GM21619 (cell line): ENCODE measurements around the gene AKT1.
"Not testable (repeated sequence)": the region's sequence is repeated elsewhere in the genome, so short reads cannot be mapped to it uniquely, and the experiment has no call there.

Source experiments
- ATAC-seq: cut with Tn5 transposase; IDR thresholded peaks from one replicate; pipeline ENCODE4 v1.9.1; 2021; ENCODE audit not compliant: unreplicated experiment

Gene AKT1

GRCh38 chr14:104794993-104795780 is at the start of gene AKT1:
Gene AKT1, minus strand, starts transcription at chr14:104795748. Its CDS starts 3,105 bp downstream, at chr14:104792643.
- ATAC-seq = peak; percentile 26

- ATAC-seq = no peak
Observed at GRCh38 chr14:104845033-104845666, 49.6 kb upstream of the AKT1 start.

GRCh38 chr14:104844306-104845032 is 48.9 kb upstream of the AKT1 start:
- ATAC-seq = no peak

- no peak for ATAC-seq
Observed at GRCh38 chr14:104843442-104844305, 48.1 kb upstream of the AKT1 start.

- no peak for ATAC-seq
Observed at GRCh38 chr14:104843006-104843405, 47.5 kb upstream of the AKT1 start.

- ATAC-seq = no peak
Observed at GRCh38 chr14:104841730-104842129, 46.2 kb upstream of the AKT1 start.

- not testable (repeated sequence) for ATAC-seq
Observed at GRCh38 chr14:104836171-104836935, 40.8 kb upstream of the AKT1 start.

- ATAC-seq = no peak
Observed at GRCh38 chr14:104830781-104831180, 35.2 kb upstream of the AKT1 start.

GRCh38 chr14:104827177-104828055 is 31.9 kb upstream of the AKT1 start:
- ATAC-seq = no peak

GRCh38 chr14:104826861-104827176 is 31.3 kb upstream of the AKT1 start:
- ATAC-seq = no peak

- ATAC-seq = peak; percentile 79
Observed at GRCh38 chr14:104826189-104826860, 30.8 kb upstream of the AKT1 start.

GRCh38 chr14:104824353-104824997 is 28.9 kb upstream of the AKT1 start:
- no peak for ATAC-seq

- no peak for ATAC-seq
Observed at GRCh38 chr14:104822821-104823615, 27.5 kb upstream of the AKT1 start.

GRCh38 chr14:104821971-104822608 is 26.5 kb upstream of the AKT1 start:
- no peak for ATAC-seq

GRCh38 chr14:104821229-104821945 is 25.8 kb upstream of the AKT1 start:
- no peak for ATAC-seq

- no peak for ATAC-seq
Observed at GRCh38 chr14:104820669-104821228, 25.2 kb upstream of the AKT1 start.
